HepG2 (cell line): ENCODE results near the gene QKI. TPM values are rescaled to one million over a fixed set of nuclear protein-coding genes. Genes with fewer than 3 reads are reported as not detected.

Source experiments
- ATAC-seq: fragments of 200-7000 bp; cut with Tn5 transposase; 3 replicates; pipeline ENCODE4 v1.9.1; 2020; ENCODE audit warnings: mild to moderate bottlenecking, moderate library complexity
- BruUV-seq: library from RNA; stranded (reverse); fragments of 400-500 nt; replicated peaks from 2 replicates; lab custom pipeline; 2021; lab: Mats Ljungman, UMichigan
- CTCF ChIA-PET: fragments of 300-600 bp; formaldehyde crosslinking; extraction: SDS; loops from one replicate; lab custom pipeline; 2021; ENCODE audit warnings: low total read pairs, inconsistent platforms, low intra/inter-chr PET ratio; lab: Yijun Ruan, JAX
- POLR2A ChIA-PET: fragments of 350-600 bp; sonication (Branson Sonifier 250); formaldehyde crosslinking; loops from one replicate; lab custom pipeline; 2020; ENCODE audit warnings: antibody characterized with exemption, inconsistent platforms; lab: Yijun Ruan, JAX
- DNase-seq: peaks from one replicate; pipeline ENCODE4 v3.0.0-alpha.2; 2015; ENCODE audit warnings: low spot score
- FAIRE-seq: peaks from 3 replicates; lab custom pipeline; 2011; peaks lifted over from hg19 to GRCh38; lab: Jason Lieb, UNC
- H2AFZ ChIP-seq: one replicate; pipeline ENCODE4 v1.6.1; 2011; ENCODE audit warnings: low read length, inconsistent platforms
- H3K27ac ChIP-seq: fragments of 300-600 bp; 3 replicates; pipeline ENCODE4 v1.8.0; 2011; ENCODE audit warnings: mixed run types, mild to moderate bottlenecking, mixed read lengths, low read length, inconsistent platforms; ENCODE audit not compliant: insufficient read depth; ENCODE audit errors: extremely low read length
- H3K27me3 ChIP-seq, 2 experiments: fragments of 200-600 bp in 1 of 2; 2 replicates in 1 of 2; 3 replicates in 1 of 2; pipeline versions ENCODE4 v1.6.0 to v1.8.0; 2011; ENCODE audit warnings: low read length in 2 of 2, mild to moderate bottlenecking in 2 of 2, moderate library complexity in 2 of 2, inconsistent platforms in 1 of 2; ENCODE audit not compliant: insufficient read depth in 2 of 2, control insufficient read depth in 1 of 2
- H3K36me3 ChIP-seq, 2 experiments: fragments of 200-600 bp in 1 of 2; replicated peaks in 1 of 2; 2 replicates in 1 of 2; 3 replicates in 1 of 2; pipeline versions ENCODE4 v1.5.1 to v1.8.0; 2011; ENCODE audit warnings: low read length in 2 of 2, inconsistent platforms in 1 of 2; ENCODE audit not compliant: insufficient read depth in 2 of 2, control insufficient read depth in 1 of 2
- H3K4me1 ChIP-seq: 2 replicates; pipeline ENCODE4 v1.5.1; 2012; ENCODE audit warnings: low read length, inconsistent platforms; ENCODE audit not compliant: insufficient read depth
- H3K4me2 ChIP-seq: 2 replicates; pipeline ENCODE4 v1.6.0; 2011; ENCODE audit warnings: low read depth, low read length, inconsistent platforms
- H3K4me3 ChIP-seq, 3 experiments: fragments of 200-600 bp in 1 of 3; sonication (generic), shearing (Covaris generic) in 1 of 3; replicated peaks in 1 of 3; 2 replicates each; pipeline ENCODE4 v1.5.1; 2011 to 2016; ENCODE audit warnings: low read length in 3 of 3, inconsistent platforms in 2 of 3, low read depth in 2 of 3, mild to moderate bottlenecking in 2 of 3, control low read depth in 1 of 3, mixed read lengths in 1 of 3; ENCODE audit not compliant: insufficient read depth in 1 of 3
- H3K79me2 ChIP-seq: one replicate; pipeline ENCODE4 v1.6.1; 2011; ENCODE audit warnings: low read length, inconsistent platforms; ENCODE audit not compliant: insufficient read depth
- H3K9ac ChIP-seq: 2 replicates; pipeline ENCODE4 v1.6.0; 2011; ENCODE audit warnings: mild to moderate bottlenecking, low read depth, low read length, inconsistent platforms; ENCODE audit not compliant: insufficient read depth
- H3K9me3 ChIP-seq: 2 replicates; pipeline ENCODE4 v1.5.1; 2012; ENCODE audit warnings: mild to moderate bottlenecking, low read length
- H4K20me1 ChIP-seq: 2 replicates; pipeline ENCODE4 v1.6.0; 2011; ENCODE audit warnings: inconsistent platforms, mild to moderate bottlenecking, low read length, moderate library complexity; ENCODE audit not compliant: insufficient read depth
- ARID3A ChIP-seq: IDR thresholded peaks from 2 replicates; pipeline ENCODE4 v1.6.1; 2012; ENCODE audit warnings: low read depth, low read length, improper control_type of control experiment
- ARID5B ChIP-seq: IDR thresholded peaks from 2 replicates; pipeline ENCODE4 v1.4.0; 2020; ENCODE audit warnings: mild to moderate bottlenecking, missing genetic modification reagents
- EED ChIP-seq: sonication (generic); formaldehyde crosslinking; IDR thresholded peaks from 2 replicates; pipeline ENCODE4 v1.5.0; 2020; ENCODE audit warnings: mild to moderate bottlenecking, missing genetic modification reagents
- EP300 ChIP-seq, 3 experiments: sonication (generic) in 1 of 3; formaldehyde crosslinking in 1 of 3; IDR thresholded peaks; 2 replicates each; pipeline versions ENCODE4 v1.5.1 to v1.6.1; 2011 to 2020; ENCODE audit warnings: low read depth in 2 of 3, low read length in 2 of 3, borderline replicate concordance in 1 of 3, improper control_type of control experiment in 1 of 3, mild to moderate bottlenecking in 1 of 3, missing genetic modification reagents in 1 of 3, moderate library complexity in 1 of 3
- STAG1 ChIP-seq: sonication (generic); formaldehyde crosslinking; IDR thresholded peaks from 2 replicates; pipeline ENCODE4 v1.4.0; 2020; ENCODE audit warnings: missing genetic modification reagents
- ZNF224 ChIP-seq: sonication (generic); formaldehyde crosslinking; IDR thresholded peaks from 2 replicates; pipeline ENCODE4 v1.5.0; 2020; ENCODE audit warnings: mild to moderate bottlenecking, missing genetic modification reagents
- WGBS: methylation state at CpG from one replicate; pipeline ENCODE4 v1.1.6; 2017; ENCODE audit warnings: low lambda C conversion rate; 5-methylcytosine and 5-hydroxymethylcytosine counted together
- in situ Hi-C: cut with HindIII; loops from 2 replicates; pipeline ENCODE4 v1.10.0; 2017; ENCODE audit warnings: low pct_unique_long_range_greater_than_20kb; ENCODE audit not compliant: extremely low pct_ligation_motif_present
- intact Hi-C: fragments of 100-400 bp; cut with micrococcal nuclease; formaldehyde crosslinking; loops from one replicate; pipeline ENCODE4 v1.10.0; 2022; ENCODE audit not compliant: unreplicated experiment
- polyA plus RNA-seq, 8 experiments: library from polyadenylated mRNA; depleted of rRNA in 3 of 8; stranded (reverse) in 7 of 8; unstranded in 1 of 8; fragments of >200 nt; fragmentation: Illumina TruSeq in 4 of 8; extraction: Trizol in 4 of 8; gene quantifications; 2 replicates each; pipeline versions ENCODE4 v1.2.1 to v1.2.3, GENCODE V29; 2011 to 2016; ENCODE audit warnings: low read depth in 4 of 8, missing spikeins in 1 of 8, mixed read lengths in 1 of 8; ENCODE audit not compliant: insufficient read depth in 1 of 8
- total RNA-seq, 5 experiments: library from RNA; depleted of rRNA; stranded (reverse); fragments of >200 nt; fragmentation: Illumina TruSeq; extraction: Trizol; gene quantifications; 2 replicates each; pipeline ENCODE4 v1.2.3, GENCODE V29; 2016; ENCODE audit warnings: low read depth in 1 of 5
- TF ChIP-seq, protein P1 (sequence below): sonication (generic); formaldehyde crosslinking; IDR thresholded peaks from 2 replicates; pipeline ENCODE4 v1.5.1; 2020; ENCODE audit warnings: missing genetic modification reagents, mild to moderate bottlenecking, borderline replicate concordance
- TF ChIP-seq, protein P2 (sequence below): sonication (generic); formaldehyde crosslinking; IDR thresholded peaks from 2 replicates; pipeline ENCODE4 v1.5.0; 2020; ENCODE audit warnings: missing genetic modification reagents

QKI gene
- total and polyA plus RNA-seq, 2 of the 13 experiments (the other 11 are each of a cell fraction or from before 2014, with no cell fraction given), result 136 to 137 TPM

DNA sequence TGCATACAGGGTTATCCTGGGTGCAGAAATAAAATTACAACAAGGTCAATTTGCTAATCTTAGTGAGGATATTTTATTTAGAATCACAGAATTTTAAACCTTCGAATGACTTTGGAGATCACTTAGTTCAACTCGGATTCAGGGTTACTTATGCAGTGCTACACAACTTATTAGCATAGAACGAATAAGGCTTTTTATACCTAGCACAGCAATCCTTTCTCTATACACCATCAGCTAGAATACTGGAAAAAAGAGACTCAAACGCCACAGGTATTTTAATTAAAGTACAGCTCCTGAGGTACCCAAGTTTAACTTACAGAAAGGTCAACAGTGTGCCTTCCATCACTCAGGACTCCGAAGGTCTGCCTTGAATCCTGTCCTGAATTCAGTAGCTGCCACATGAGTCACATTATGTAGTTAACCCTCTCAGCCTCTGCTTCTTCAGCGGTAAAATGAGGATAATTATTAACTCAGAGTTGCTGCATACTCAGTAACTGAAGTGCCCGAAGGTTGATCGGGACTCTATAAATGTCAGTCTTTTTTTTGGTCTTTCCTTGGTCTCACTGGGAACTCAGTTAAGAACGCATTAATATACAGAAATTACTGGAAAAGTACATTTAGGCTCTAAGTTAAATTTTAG lies 6.0 kb upstream of the QKI start (continued):
- TF ChIP-seq ARID3A (peak; percentile 88), STAG1 (CRISPR knock-in tag) (peak; percentile 28; the same call in 1 of the 2 replicates), ZNF224 (CRISPR knock-in tag) (no peak), EED (CRISPR knock-in tag) (no peak)
- TF ChIP-seq, protein P1, sequence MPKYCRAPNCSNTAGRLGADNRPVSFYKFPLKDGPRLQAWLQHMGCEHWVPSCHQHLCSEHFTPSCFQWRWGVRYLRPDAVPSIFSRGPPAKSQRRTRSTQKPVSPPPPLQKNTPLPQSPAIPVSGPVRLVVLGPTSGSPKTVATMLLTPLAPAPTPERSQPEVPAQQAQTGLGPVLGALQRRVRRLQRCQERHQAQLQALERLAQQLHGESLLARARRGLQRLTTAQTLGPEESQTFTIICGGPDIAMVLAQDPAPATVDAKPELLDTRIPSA (CRISPR knock-in tag), result no peak

DNA sequence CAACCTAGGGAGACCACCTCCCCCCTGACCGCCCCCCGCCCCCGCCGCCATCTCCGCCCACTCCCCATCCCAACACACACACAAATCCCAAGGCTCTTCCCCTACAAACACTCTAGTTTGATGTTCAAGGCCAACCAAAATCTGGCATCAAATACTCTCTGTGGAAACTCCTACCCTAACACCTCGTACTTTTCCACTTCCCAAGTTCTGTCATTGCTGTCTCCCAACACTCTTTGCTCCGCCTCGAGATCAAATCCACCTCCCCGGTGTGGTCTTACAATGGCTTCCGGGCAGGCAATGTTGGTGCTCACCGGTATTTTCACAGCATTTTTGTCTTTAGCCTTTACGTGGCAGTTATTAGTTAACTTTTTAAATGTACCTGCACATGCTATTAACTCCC lies 4.8 kb upstream of the QKI start:
- ChIA-PET CTCF (no interaction called here), POLR2A (no interaction called here)
- Histone ChIP-seq H3K4me2 (peak overlapping the region; percentile 94), H3K9ac (peak overlapping the region; percentile 42; the same call in 1 of the 2 replicates), H3K79me2 (peaks cover 11% of the 10 kb centered on the region), H3K27me3 (no peaks in the 10 kb centered on the region; a peak in 1 of 5 replicates), H3K9me3 (no peaks in the 10 kb centered on the region), H3K27ac (peak overlapping the region; percentile 66), H4K20me1 (no peaks in the 10 kb centered on the region), H3K4me3 (peak overlapping the region; percentile 42 to 59 (median 48); a peak in 5 of 6 replicates), H3K36me3 (no peaks in the 10 kb centered on the region), H2AFZ (peak overlapping the region; percentile 86), H3K4me1 (peaks cover 71% of the 10 kb centered on the region)
- ATAC-seq, result peak; percentile 4
- BruUV-seq, result no TSS peak
- FAIRE-seq, result peak; percentile 92
- intact Hi-C loops (loop anchor here (2.0 to 10.0 kb wide), 3 partner anchors 82 to 685 kb away; partner anchors contain the start of genes PACRG and PRKN), in situ Hi-C loops (loop anchor here (5.0 to 25.0 kb wide), 2 partner anchors 227 to 703 kb away; no protein-coding TSS in a partner anchor)
- WGBS, result under 1% methylated on average over 12 of the region's 12 CpGs
- peak; percentile 87 for DNase-seq
- peak in 1 of 2 experiments; percentile 85; a peak in 2 of 4 replicates for TF ChIP-seq EP300 (IDR thresholded peaks at IDR 0.05; ENCODE audit: low read depth in 2 of 2, low read length in 2 of 2)
- TF ChIP-seq EP300 (CRISPR knock-in tag; IDR thresholded peaks at IDR 0.05; ENCODE audit: borderline replicate concordance), result no peak
- TF ChIP-seq ARID5B (CRISPR knock-in tag), result peak; percentile 55
- TF ChIP-seq, protein P2, sequence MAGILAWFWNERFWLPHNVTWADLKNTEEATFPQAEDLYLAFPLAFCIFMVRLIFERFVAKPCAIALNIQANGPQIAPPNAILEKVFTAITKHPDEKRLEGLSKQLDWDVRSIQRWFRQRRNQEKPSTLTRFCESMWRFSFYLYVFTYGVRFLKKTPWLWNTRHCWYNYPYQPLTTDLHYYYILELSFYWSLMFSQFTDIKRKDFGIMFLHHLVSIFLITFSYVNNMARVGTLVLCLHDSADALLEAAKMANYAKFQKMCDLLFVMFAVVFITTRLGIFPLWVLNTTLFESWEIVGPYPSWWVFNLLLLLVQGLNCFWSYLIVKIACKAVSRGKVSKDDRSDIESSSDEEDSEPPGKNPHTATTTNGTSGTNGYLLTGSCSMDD (CRISPR knock-in tag), result no peak
